Sigmoid colon (tissue), 7 donors: ENCODE measurements around the gene MYT1. TPM values are rescaled to one million over a fixed set of nuclear protein-coding genes. Genes with fewer than 3 reads are reported as not detected.

Experiments used
- DNase-seq: peaks from one replicate; pipeline ENCODE4 v3.0.0-alpha.2; 2019
- H3K27ac ChIP-seq, 4 donors: fragments of 200-600 bp; sonication (generic); one replicate each; pipeline ENCODE4 v1.5.1; 2016 to 2019; ENCODE audit warnings: mild to moderate bottlenecking in 1 of 4
- H3K27me3 ChIP-seq, 3 donors: fragments of 200-600 bp; sonication (generic); one replicate each; pipeline ENCODE4 v1.5.1; 2019; ENCODE audit warnings: mild to moderate bottlenecking in 1 of 3
- H3K36me3 ChIP-seq, 4 donors: fragments of 200-600 bp; sonication (generic); one replicate each; pipeline ENCODE4 v1.5.1; 2016 to 2019
- H3K4me1 ChIP-seq, 4 donors: fragments of 200-600 bp; sonication (generic); one replicate each; pipeline ENCODE4 v1.5.1; 2017 to 2019
- H3K4me3 ChIP-seq, 4 donors: fragments of 200-600 bp; sonication (generic); one replicate each; pipeline ENCODE4 v1.5.1; 2017 to 2019; ENCODE audit warnings: mild to moderate bottlenecking in 2 of 4, moderate library complexity in 1 of 4
- H3K9me3 ChIP-seq, 4 donors: fragments of 200-600 bp in 3 of 4; sonication (generic) in 3 of 4; one replicate each; pipeline versions ENCODE4 v1.5.1 to v1.6.1; 2013 to 2019
- EP300 ChIP-seq, 4 donors: sonication (generic); formaldehyde crosslinking; IDR thresholded peaks; one replicate each; pipeline ENCODE4 v1.6.1; 2017; ENCODE audit warnings: antibody characterized with exemption in 4 of 4
- POLR2A ChIP-seq, 2 donors: fragments of 450-650 bp; IDR thresholded peaks; one replicate each; pipeline ENCODE4 v1.6.1; 2016; ENCODE audit warnings: antibody characterized with exemption in 2 of 2, mild to moderate bottlenecking in 2 of 2, moderate library complexity in 2 of 2
- POLR2AphosphoS5 ChIP-seq, 4 donors: sonication (generic); formaldehyde crosslinking; IDR thresholded peaks; one replicate each; pipeline ENCODE4 v1.6.1; 2017; ENCODE audit warnings: antibody characterized with exemption in 4 of 4
- WGBS, 2 donors: extraction: QIAGEN DNeasy Blood & Tissue Kit; methylation state at CpG; one replicate each; pipeline ENCODE4 v1.1.7; 2013; 5-methylcytosine and 5-hydroxymethylcytosine counted together
- intact Hi-C: fragments of 100-400 bp; cut with DNase I; formaldehyde crosslinking; loops from one replicate; pipeline ENCODE4 v1.15.1; 2023
- polyA plus RNA-seq, 3 donors: library from polyadenylated mRNA; stranded (reverse); fragments of 200-250 nt; gene quantifications; one replicate each; pipeline ENCODE4 v1.2.3, GENCODE V29; 2013
- total RNA-seq, 4 donors: library from RNA; depleted of rRNA; stranded (reverse); fragments of >200 nt; gene quantifications; one replicate each; pipeline ENCODE4 v1.1.0, GENCODE V29; 2016
- TF ChIP-seq, protein P1 (sequence below), 4 experiments: fragments of 450-650 bp in 3 of 4; fragments of 200-600 bp in 1 of 4; IDR thresholded peaks; one replicate each; pipeline ENCODE4 v1.5.1; 2016 to 2019; ENCODE audit warnings: antibody characterized with exemption in 4 of 4, mild to moderate bottlenecking in 3 of 4, moderate library complexity in 2 of 4
- donor health status: healthy with polysubstance abuse.
- donor health status: Bipolar disorder and iron deficiency.
- donor health status: healthy.

The MYT1 gene
- total and polyA plus RNA-seq, 7 donors, result under 0.01 to 1.1 (median 0.27) TPM; not detected in 2

GRCh38 chr20:64156886-64157875 is 7.1 kb upstream of the MYT1 start:
- peaks cover 15 to 74% (median 55%) of the 10 kb centered on the region in 3 donors for H3K27me3 ChIP-seq
- DNase-seq, result peak; percentile 50
- no peaks in the 10 kb centered on the region for H3K9me3 ChIP-seq
- H3K4me1 ChIP-seq, result no peaks in the 10 kb centered on the region
- no peak overlapping the region for H3K4me3 ChIP-seq
- no peak for TF ChIP-seq POLR2AphosphoS5 (IDR thresholded peaks at IDR 0.05)
- TF ChIP-seq, protein P1, sequence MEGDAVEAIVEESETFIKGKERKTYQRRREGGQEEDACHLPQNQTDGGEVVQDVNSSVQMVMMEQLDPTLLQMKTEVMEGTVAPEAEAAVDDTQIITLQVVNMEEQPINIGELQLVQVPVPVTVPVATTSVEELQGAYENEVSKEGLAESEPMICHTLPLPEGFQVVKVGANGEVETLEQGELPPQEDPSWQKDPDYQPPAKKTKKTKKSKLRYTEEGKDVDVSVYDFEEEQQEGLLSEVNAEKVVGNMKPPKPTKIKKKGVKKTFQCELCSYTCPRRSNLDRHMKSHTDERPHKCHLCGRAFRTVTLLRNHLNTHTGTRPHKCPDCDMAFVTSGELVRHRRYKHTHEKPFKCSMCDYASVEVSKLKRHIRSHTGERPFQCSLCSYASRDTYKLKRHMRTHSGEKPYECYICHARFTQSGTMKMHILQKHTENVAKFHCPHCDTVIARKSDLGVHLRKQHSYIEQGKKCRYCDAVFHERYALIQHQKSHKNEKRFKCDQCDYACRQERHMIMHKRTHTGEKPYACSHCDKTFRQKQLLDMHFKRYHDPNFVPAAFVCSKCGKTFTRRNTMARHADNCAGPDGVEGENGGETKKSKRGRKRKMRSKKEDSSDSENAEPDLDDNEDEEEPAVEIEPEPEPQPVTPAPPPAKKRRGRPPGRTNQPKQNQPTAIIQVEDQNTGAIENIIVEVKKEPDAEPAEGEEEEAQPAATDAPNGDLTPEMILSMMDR (IDR thresholded peaks at IDR 0.05), result no peak
- TF ChIP-seq EP300 (IDR thresholded peaks at IDR 0.05), result no peak
- no peak for TF ChIP-seq POLR2A (IDR thresholded peaks at IDR 0.05)
- H3K27ac ChIP-seq, result no peak overlapping the region
- intact Hi-C loops, result no loop called here
- no peaks in the 10 kb centered on the region for H3K36me3 ChIP-seq
- WGBS, 2 donors, result 77 to 82% methylated on average over 27 of the region's 27 CpGs

DNA sequence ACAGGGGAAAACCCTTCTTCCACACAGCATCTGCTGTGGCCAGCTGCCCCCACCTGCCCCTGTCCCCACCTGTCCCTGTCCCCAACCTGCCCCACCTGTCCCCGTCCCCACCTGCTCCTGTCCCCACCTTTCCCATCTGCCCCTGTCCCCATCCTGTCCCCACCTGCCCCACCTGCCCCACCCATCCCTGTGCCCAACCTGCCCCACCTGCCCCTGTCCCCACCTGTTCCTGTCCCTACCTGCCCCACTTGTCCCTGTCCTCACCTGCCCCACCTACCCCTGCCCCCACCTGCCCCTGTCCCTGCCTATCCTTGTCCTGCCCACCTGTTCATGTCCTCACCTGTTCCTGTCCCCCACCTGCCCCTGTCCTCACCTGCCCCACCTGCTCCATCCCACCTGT is 6.4 kb upstream of the MYT1 start:
- Histone ChIP-seq H3K27me3 (peaks cover 15 to 79% (median 57%) of the 10 kb centered on the region in 3 donors), H3K27ac (no peak overlapping the region), H3K4me3 (no peak overlapping the region), H3K36me3 (no peaks in the 10 kb centered on the region), H3K4me1 (no peaks in the 10 kb centered on the region), H3K9me3 (no peaks in the 10 kb centered on the region)
- WGBS, 2 donors, result 23 to 74% methylated on average over 1 of the region's 1 CpG
- DNase-seq, result no peak
- TF ChIP-seq, protein P1 (IDR thresholded peaks at IDR 0.05), result no peak
- TF ChIP-seq POLR2AphosphoS5 (IDR thresholded peaks at IDR 0.05) (no peak), EP300 (IDR thresholded peaks at IDR 0.05) (no peak), POLR2A (IDR thresholded peaks at IDR 0.05) (no peak)
- intact Hi-C loops, result no loop called here

- intact Hi-C loops, result no loop called here
- no peak for DNase-seq
- no peaks in the 10 kb centered on the region for H3K36me3 ChIP-seq
- no peak overlapping the region for H3K27ac ChIP-seq
- 46 to 71% methylated on average over 9 of the region's 9 CpGs for WGBS, 2 donors
- no peak for TF ChIP-seq POLR2A (IDR thresholded peaks at IDR 0.05)
- no peak for TF ChIP-seq EP300 (IDR thresholded peaks at IDR 0.05)
- no peak for TF ChIP-seq POLR2AphosphoS5 (IDR thresholded peaks at IDR 0.05)
- TF ChIP-seq, protein P1 (IDR thresholded peaks at IDR 0.05), result no peak
- no peaks in the 10 kb centered on the region for H3K4me1 ChIP-seq
- no peaks in the 10 kb centered on the region for H3K9me3 ChIP-seq
- H3K27me3 ChIP-seq, result peaks cover 18 to 82% (median 58%) of the 10 kb centered on the region in 3 donors
- no peak overlapping the region for H3K4me3 ChIP-seq
These were observed 5.6 kb upstream of the MYT1 start for GRCh38 chr20:64158346-64159285.

DNA sequence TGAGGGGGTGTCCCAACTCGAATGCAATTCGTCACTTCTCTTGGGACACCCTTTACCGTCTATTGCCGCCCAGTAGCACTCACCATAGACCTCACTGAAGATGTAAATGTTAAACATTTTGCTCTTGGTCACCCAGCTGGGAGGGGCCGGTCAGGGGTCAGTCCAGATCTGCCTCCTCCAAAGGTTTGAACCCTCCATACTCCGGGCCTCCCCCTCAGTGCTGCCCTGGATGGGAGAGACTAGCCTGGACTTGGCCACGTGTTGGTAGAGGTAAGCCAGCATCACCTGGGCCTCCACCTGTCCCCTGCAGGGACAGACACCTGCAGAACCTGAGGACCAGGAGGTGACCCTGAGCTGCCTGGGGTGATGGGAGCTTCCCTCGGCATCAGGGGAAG is 5.0 kb upstream of the MYT1 start:
- Histone ChIP-seq H3K4me1 (no peaks in the 10 kb centered on the region), H3K27me3 (peaks cover 18 to 82% (median 61%) of the 10 kb centered on the region in 3 donors), H3K27ac (no peak overlapping the region), H3K36me3 (no peaks in the 10 kb centered on the region), H3K4me3 (no peak overlapping the region), H3K9me3 (no peaks in the 10 kb centered on the region)
- WGBS, 2 donors, result 84 to 89% methylated on average over 8 of the region's 8 CpGs
- intact Hi-C loops, result no loop called here
- no peak for TF ChIP-seq EP300 (IDR thresholded peaks at IDR 0.05)
- TF ChIP-seq, protein P1 (IDR thresholded peaks at IDR 0.05), result no peak
- TF ChIP-seq POLR2A (IDR thresholded peaks at IDR 0.05), result no peak
- no peak for TF ChIP-seq POLR2AphosphoS5 (IDR thresholded peaks at IDR 0.05)
- DNase-seq, result no peak
